Endothelial cell of umbilical vein (primary cell): ENCODE measurements around the gene CYP2A6. TPM values are rescaled to one million over a fixed set of nuclear protein-coding genes. Genes with fewer than 3 reads are reported as not detected.

ENCODE experiments used
- BruUV-seq: library from RNA; stranded (reverse); fragments of 400-500 nt; replicated peaks from 2 replicates; lab custom pipeline; 2021; lab: Mats Ljungman, UMichigan
- CTCF ChIA-PET: fragments of 300-600, 350-600 bp; sonication (Branson Sonifier 250); formaldehyde crosslinking; loops from one replicate; lab custom pipeline; 2021; ENCODE audit warnings: antibody characterized with exemption, inconsistent platforms; lab: Charles Lee
- POLR2A ChIA-PET: fragments of 300-600, 350-600 bp; sonication (Branson Sonifier 250); formaldehyde crosslinking; loops from one replicate; lab custom pipeline; 2021; ENCODE audit warnings: antibody characterized with exemption, inconsistent platforms; lab: Charles Lee
- DNase-seq: peaks from one replicate; pipeline ENCODE4 v3.0.0-alpha.2; 2011; ENCODE audit warnings: low read depth, low spot score
- FAIRE-seq: peaks from 2 replicates; lab custom pipeline; 2011; peaks lifted over from hg19 to GRCh38; lab: Jason Lieb, UNC
- H2AFZ ChIP-seq: 2 replicates; pipeline ENCODE4 v1.6.0; 2012; ENCODE audit warnings: low read depth, low read length, control low read depth, inconsistent platforms
- H3K27ac ChIP-seq: 2 replicates; pipeline ENCODE4 v1.5.1; 2011; ENCODE audit warnings: low read depth, mild to moderate bottlenecking, control low read depth, low read length, moderate library complexity; ENCODE audit not compliant: insufficient read depth
- H3K27me3 ChIP-seq, 2 experiments: 2 replicates each; pipeline versions ENCODE4 v1.6.0 to v1.6.1; 2011; ENCODE audit warnings: low read length in 2 of 2, mixed read lengths in 1 of 2; ENCODE audit not compliant: control insufficient read depth in 2 of 2, insufficient read depth in 2 of 2
- H3K36me3 ChIP-seq, 2 experiments: 2 replicates in 1 of 2; 3 replicates in 1 of 2; pipeline ENCODE4 v1.5.1; 2011; ENCODE audit warnings: low read length in 2 of 2, mild to moderate bottlenecking in 1 of 2, moderate library complexity in 1 of 2; ENCODE audit not compliant: control insufficient read depth in 2 of 2, insufficient read depth in 2 of 2; ENCODE audit errors: extremely low read depth in 1 of 2
- H3K4me1 ChIP-seq: 3 replicates; pipeline ENCODE4 v1.5.1; 2011; ENCODE audit warnings: mild to moderate bottlenecking, low read length; ENCODE audit not compliant: control insufficient read depth, insufficient read depth; ENCODE audit errors: extremely low read depth
- H3K4me2 ChIP-seq: 2 replicates; pipeline ENCODE4 v1.6.1; 2011; ENCODE audit warnings: low read length, control low read depth, mixed read lengths; ENCODE audit not compliant: insufficient read depth
- H3K4me3 ChIP-seq, 3 experiments: fragments of 200-600 bp in 1 of 3; sonication (generic), shearing (Covaris generic) in 1 of 3; replicated peaks in 1 of 3; 2 replicates each; pipeline ENCODE4 v1.5.1; 2011 to 2016; ENCODE audit warnings: control low read depth in 3 of 3, low read length in 3 of 3, mild to moderate bottlenecking in 2 of 3, inconsistent platforms in 1 of 3, low read depth in 1 of 3, moderate library complexity in 1 of 3; ENCODE audit not compliant: insufficient read depth in 1 of 3
- H3K79me2 ChIP-seq: 2 replicates; pipeline ENCODE4 v1.6.0; 2012; ENCODE audit warnings: low read length, inconsistent platforms; ENCODE audit not compliant: control insufficient read depth, insufficient read depth
- H3K9ac ChIP-seq: replicated peaks from 2 replicates; pipeline ENCODE3; 2011; ENCODE audit warnings: low read length, control low read depth; ENCODE audit not compliant: insufficient read depth; ENCODE audit errors: extremely low read depth
- H3K9me1 ChIP-seq: replicated peaks from 3 replicates; pipeline ENCODE4 v1.6.0; 2011; ENCODE audit warnings: mild to moderate bottlenecking, low read length; ENCODE audit not compliant: control insufficient read depth, insufficient read depth; ENCODE audit errors: extremely low read depth
- H3K9me3 ChIP-seq: replicated peaks from 2 replicates; pipeline ENCODE4 v1.5.1; 2012; ENCODE audit warnings: low read length, inconsistent platforms; ENCODE audit not compliant: control insufficient read depth, insufficient read depth
- H4K20me1 ChIP-seq: replicated peaks from 2 replicates; pipeline ENCODE3; 2011; ENCODE audit warnings: mild to moderate bottlenecking, low read length; ENCODE audit not compliant: control insufficient read depth, insufficient read depth; ENCODE audit errors: extremely low read depth
- EZH2 ChIP-seq: IDR thresholded peaks from 2 replicates; pipeline ENCODE4 v1.6.1; 2012; ENCODE audit warnings: borderline replicate concordance, low read depth, mild to moderate bottlenecking, moderate library complexity, low read length, inconsistent platforms; ENCODE audit not compliant: severe bottlenecking
- FOS ChIP-seq: IDR thresholded peaks from 2 replicates; pipeline ENCODE4 v1.6.1; 2011; ENCODE audit warnings: mild to moderate bottlenecking, low read length, moderate library complexity, borderline replicate concordance; ENCODE audit not compliant: insufficient read depth
- GATA2 ChIP-seq: IDR thresholded peaks from 2 replicates; pipeline ENCODE4 v1.7.0; 2011; ENCODE audit warnings: low read depth, mild to moderate bottlenecking, moderate library complexity, mixed read lengths, low read length; ENCODE audit not compliant: insufficient read length, insufficient read depth
- JUN ChIP-seq: IDR thresholded peaks from 2 replicates; pipeline ENCODE4 v1.6.1; 2011; ENCODE audit warnings: borderline replicate concordance, low read depth; ENCODE audit not compliant: insufficient read length, insufficient read depth
- MYC ChIP-seq: IDR thresholded peaks from one replicate; pipeline ENCODE4 v1.6.1; 2011; ENCODE audit warnings: mild to moderate bottlenecking, low read depth, low read length
- POLR2A ChIP-seq: IDR thresholded peaks from 2 replicates; pipeline ENCODE4 v1.6.1; 2012; ENCODE audit warnings: low read depth, mild to moderate bottlenecking, control low read depth, low read length
- POLR2AphosphoS5 ChIP-seq: IDR thresholded peaks from 2 replicates; pipeline ENCODE4 v1.6.1; 2012; ENCODE audit warnings: low read depth, mild to moderate bottlenecking, control low read depth, low read length, moderate library complexity; ENCODE audit not compliant: insufficient read depth
- dilution Hi-C: fragments of 300-500 bp; cut with MboI; formaldehyde crosslinking; loops from one replicate; pipeline ENCODE4 v1.15.0; 2019; ENCODE audit warnings: low sequenced_read_pairs; ENCODE audit not compliant: extremely low pct_ligation_motif_present
- intact Hi-C: fragments of 100-400 bp; cut with micrococcal nuclease; formaldehyde crosslinking; loops from one replicate; pipeline ENCODE4 v1.10.0; 2022
- polyA plus RNA-seq, 4 experiments: library from polyadenylated mRNA; depleted of rRNA in 3 of 4; stranded (reverse) in 3 of 4; unstranded in 1 of 4; fragments of >200 nt; gene quantifications; 2 replicates each; pipeline versions ENCODE4 v1.2.1 to v1.2.3, GENCODE V29; 2011 to 2012; ENCODE audit warnings: missing spikeins in 1 of 4
- total RNA-seq: library from RNA; stranded (reverse); gene quantifications from 2 replicates; pipeline ENCODE4 v1.2.3, GENCODE V29; 2021
- TF ChIP-seq, protein P1 (sequence below), 2 donors: IDR thresholded peaks; 1 replicate in 1 of 2; 2 replicates in 1 of 2; pipeline ENCODE4 v1.5.1; 2011; ENCODE audit warnings: low read length in 2 of 2, mild to moderate bottlenecking in 2 of 2, moderate library complexity in 2 of 2, control low read depth in 1 of 2, inconsistent platforms in 1 of 2, low read depth in 1 of 2; ENCODE audit not compliant: insufficient read depth in 1 of 2; ENCODE audit errors: extremely low read depth in 1 of 2
- TF ChIP-seq, protein P2 (sequence below): IDR thresholded peaks from 2 replicates; pipeline ENCODE4 v1.6.1; 2011; ENCODE audit not compliant: insufficient read depth, insufficient read length

The CYP2A6 gene
- total and polyA plus RNA-seq, 2 donors (not counting 3 experiments of a cell fraction or from before 2014, with no cell fraction given), result not detected

DNA sequence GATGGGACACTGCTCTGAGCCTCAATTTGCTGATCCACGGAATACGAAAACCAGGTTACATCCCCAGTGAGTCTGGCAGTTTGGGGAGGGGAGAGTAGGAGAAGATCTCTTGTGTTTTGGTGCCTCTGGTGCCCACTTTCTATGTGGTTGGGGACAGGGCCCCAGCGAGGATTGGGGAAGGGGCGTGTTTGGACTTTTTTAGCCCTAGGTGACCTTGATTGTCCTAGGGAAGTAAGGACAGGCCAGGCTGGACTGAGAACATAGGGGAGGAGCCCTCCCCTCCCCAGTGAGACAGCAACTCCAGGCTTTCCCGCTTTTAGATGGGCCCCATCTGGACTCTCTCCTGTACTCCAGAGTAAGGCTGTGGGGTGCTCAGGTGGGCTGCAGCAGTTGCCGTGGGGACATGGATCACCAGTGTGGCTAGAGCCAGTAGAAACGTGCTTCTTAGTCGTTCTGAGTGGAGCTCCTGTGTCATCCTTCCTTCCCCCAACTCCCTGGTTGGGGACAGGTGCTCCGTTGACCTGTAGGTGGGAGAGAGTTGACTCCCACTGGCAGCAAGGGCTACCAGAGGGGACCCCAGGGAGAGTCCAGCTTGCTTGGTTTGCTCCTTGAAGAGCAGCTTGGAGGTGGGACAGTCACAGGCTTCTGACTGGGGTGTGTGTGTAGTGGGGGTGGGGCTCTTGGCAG is 46.9 kb downstream of the CYP2A6 start:
- POLR2A ChIA-PET, result no interaction called here
- H3K4me1 ChIP-seq, result peaks cover 74% of the 10 kb centered on the region
- no peak for DNase-seq

More for the DNA sequence above, 46.9 kb downstream of the CYP2A6 start:
- Histone ChIP-seq H3K4me3 (no peak overlapping the region), H3K4me2 (peak overlapping the region; percentile 81), H3K9me3 (no peaks in the 10 kb centered on the region), H2AFZ (no peak overlapping the region), H4K20me1 (no peaks in the 10 kb centered on the region), H3K9ac (peak overlapping the region; percentile 6), H3K79me2 (peaks cover 83% of the 10 kb centered on the region), H3K27me3 (no peaks in the 10 kb centered on the region), H3K9me1 (no peaks in the 10 kb centered on the region), H3K36me3 (peaks cover under 1 to 35% of the 10 kb centered on the region in 2 experiments), H3K27ac (peak overlapping the region; percentile 5)
- BruUV-seq, result no TSS peak
- CTCF ChIA-PET, result interaction anchor here (0.9 to 1.9 kb wide), 3 partner anchors 25 to 140 kb away, joined by 3 to 7 read pairs (median 4); partner anchors contain the start of gene RAB4B
- intact Hi-C loops (loop anchor here (10.0 kb wide), 1 partner anchor 359 kb away; the partner anchor contains the start of gene SERTAD3), dilution Hi-C loops (no loop called here)
- FAIRE-seq, result no peak
- TF ChIP-seq MYC, result no peak
- no peak for TF ChIP-seq GATA2
- TF ChIP-seq, protein P1, sequence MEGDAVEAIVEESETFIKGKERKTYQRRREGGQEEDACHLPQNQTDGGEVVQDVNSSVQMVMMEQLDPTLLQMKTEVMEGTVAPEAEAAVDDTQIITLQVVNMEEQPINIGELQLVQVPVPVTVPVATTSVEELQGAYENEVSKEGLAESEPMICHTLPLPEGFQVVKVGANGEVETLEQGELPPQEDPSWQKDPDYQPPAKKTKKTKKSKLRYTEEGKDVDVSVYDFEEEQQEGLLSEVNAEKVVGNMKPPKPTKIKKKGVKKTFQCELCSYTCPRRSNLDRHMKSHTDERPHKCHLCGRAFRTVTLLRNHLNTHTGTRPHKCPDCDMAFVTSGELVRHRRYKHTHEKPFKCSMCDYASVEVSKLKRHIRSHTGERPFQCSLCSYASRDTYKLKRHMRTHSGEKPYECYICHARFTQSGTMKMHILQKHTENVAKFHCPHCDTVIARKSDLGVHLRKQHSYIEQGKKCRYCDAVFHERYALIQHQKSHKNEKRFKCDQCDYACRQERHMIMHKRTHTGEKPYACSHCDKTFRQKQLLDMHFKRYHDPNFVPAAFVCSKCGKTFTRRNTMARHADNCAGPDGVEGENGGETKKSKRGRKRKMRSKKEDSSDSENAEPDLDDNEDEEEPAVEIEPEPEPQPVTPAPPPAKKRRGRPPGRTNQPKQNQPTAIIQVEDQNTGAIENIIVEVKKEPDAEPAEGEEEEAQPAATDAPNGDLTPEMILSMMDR (IDR thresholded peaks at IDR 0.05; ENCODE audit: extremely low read depth in 1 of 2, insufficient read depth in 1 of 2, low read depth in 1 of 2, low read length in 2 of 2), result no peak
- TF ChIP-seq POLR2AphosphoS5, result no peak
- no peak for TF ChIP-seq FOS
- TF ChIP-seq, protein P2, sequence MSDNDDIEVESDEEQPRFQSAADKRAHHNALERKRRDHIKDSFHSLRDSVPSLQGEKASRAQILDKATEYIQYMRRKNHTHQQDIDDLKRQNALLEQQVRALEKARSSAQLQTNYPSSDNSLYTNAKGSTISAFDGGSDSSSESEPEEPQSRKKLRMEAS, result no peak
- TF ChIP-seq POLR2A, result no peak
- TF ChIP-seq JUN, result no peak
- TF ChIP-seq EZH2, result no peak
